ENCODE results near the gene KRT73. TPM values are rescaled to one million over a fixed set of nuclear protein-coding genes. Genes with fewer than 3 reads are reported as not detected.

KRT73 gene
- total and polyA plus RNA-seq, 2 of the 8 experiments (the other 6 are each of a cell fraction or from before 2014, with no cell fraction given): not detected

GRCh38 chr12:52570511-52570910 is 47.8 kb downstream of the KRT73 start:
- Histone ChIP-seq H2BK15ac (ENCODE audit: low read length) (no peak overlapping the region), H4K91ac (replicated peaks; ENCODE audit: insufficient read length, low read length) (no peak overlapping the region), H2AFZ (ENCODE audit: low read length) (no peak overlapping the region), H3K23me2 (ENCODE audit: low read depth, low read length) (no peaks in the 10 kb centered on the region), H3K4me3 (ENCODE audit: extremely low read depth in 1 of 4, insufficient read depth in 2 of 4, low read depth in 3 of 4, low read length in 4 of 4) (no peak overlapping the region), H3K9me3 (ENCODE audit: insufficient read depth in 2 of 2, low read depth in 1 of 2, low read length in 1 of 2) (no peaks in the 10 kb centered on the region), H3K36me3 (ENCODE audit: control insufficient read depth in 2 of 4, insufficient read depth in 4 of 4, low read length in 3 of 4) (no peaks in the 10 kb centered on the region), H4K5ac (ENCODE audit: insufficient read length, low read depth, low read length) (no peak overlapping the region), H2AK5ac (ENCODE audit: low read depth, low read length) (no peak overlapping the region), H2BK20ac (ENCODE audit: low read length) (no peak overlapping the region), H3K79me1 (ENCODE audit: low read depth, low read length) (no peaks in the 10 kb centered on the region), H3K4ac (replicated peaks; ENCODE audit: insufficient read length, low read depth, low read length) (no peak overlapping the region), H3K56ac (replicated peaks; ENCODE audit: insufficient read length, low read depth, low read length) (no peak overlapping the region), H2BK120ac (replicated peaks; ENCODE audit: low read depth, low read length) (no peak overlapping the region), H3K9ac (replicated peaks in 1 of 4; ENCODE audit: extremely low read depth in 1 of 4, low read depth in 3 of 4, low read length in 3 of 4) (no peak overlapping the region), H3K79me2 (ENCODE audit: control insufficient read depth in 1 of 2, insufficient read depth in 2 of 2, low read length in 2 of 2) (no peaks in the 10 kb centered on the region), H3K27ac (ENCODE audit: low read depth, low read length) (no peak overlapping the region), H3K18ac (ENCODE audit: extremely low read depth, low read length) (no peak overlapping the region), H3K27me3 (replicated peaks in 1 of 4; ENCODE audit: control insufficient read depth in 3 of 4, extremely low read depth in 1 of 4, insufficient read depth in 3 of 4, low read length in 3 of 4) (no peaks in the 10 kb centered on the region; a peak in 2 of 7 replicates), H2BK12ac (ENCODE audit: low read depth, low read length) (no peak overlapping the region), H4K8ac (ENCODE audit: extremely low read depth, insufficient read depth, low read length) (no peak overlapping the region), H4K20me1 (replicated peaks in 1 of 2; ENCODE audit: control insufficient read depth in 1 of 2, insufficient read depth in 2 of 2, low read length in 2 of 2) (no peaks in the 10 kb centered on the region), H3K4me1 (replicated peaks in 1 of 4; ENCODE audit: control insufficient read depth in 3 of 4, insufficient read depth in 4 of 4, low read length in 3 of 4) (no peaks in the 10 kb centered on the region), H3K4me2 (ENCODE audit: insufficient read depth in 1 of 2, low read depth in 2 of 2, low read length in 2 of 2) (no peak overlapping the region), H2BK5ac (ENCODE audit: low read depth, low read length) (no peak overlapping the region), H3K23ac (ENCODE audit: insufficient read length) (no peak overlapping the region), H3K14ac (ENCODE audit: insufficient read length) (no peak overlapping the region)
- ChIA-PET POLR2A (ENCODE audit: partially characterized antibody) (no interaction called here), CTCF (ENCODE audit: partially characterized antibody) (interaction anchor here (1.2 to 3.6 kb wide), 5 partner anchors 11 to 175 kb away, joined by 3 to 11 read pairs (median 3); no protein-coding TSS in a partner anchor)
- FAIRE-seq (no peak), DNase-seq (ENCODE audit: low read depth in 1 of 2, low spot score in 2 of 2) (no peak)
- 92% methylated on average over 10 of the region's 10 CpGs; no CpG with 5 or more reads in 1 of the 2 experiments for WGBS, 2 experiments (ENCODE audit: extremely low coverage in 1 of 2, insufficient coverage in 1 of 2, insufficient read length in 1 of 2, insufficient replicate concordance in 2 of 2, low coverage in 1 of 2, low lambda C conversion rate in 2 of 2, missing lambda C conversion rate in 1 of 2)
- TF ChIP-seq MAX (IDR thresholded peaks at IDR 0.05) (no peak), ASH2L (IDR thresholded peaks at IDR 0.05; ENCODE audit: low read length) (no peak), SP1 (IDR thresholded peaks at IDR 0.05; ENCODE audit: low read depth, low read length) (no peak), YY1 (IDR thresholded peaks at IDR 0.05; ENCODE audit: low read depth, low read length) (no peak), TAF1 (IDR thresholded peaks at IDR 0.05; ENCODE audit: low read depth, low read length) (no peak), SP4 (IDR thresholded peaks at IDR 0.05; ENCODE audit: low read length) (no peak), TBP (IDR thresholded peaks at IDR 0.05; ENCODE audit: low read depth, low read length) (no peak), RFX5 (IDR thresholded peaks at IDR 0.05; ENCODE audit: borderline replicate concordance, low read depth, low read length) (no peak), GTF2F1 (IDR thresholded peaks at IDR 0.05; ENCODE audit: borderline replicate concordance, low read depth, low read length) (no peak), CTBP2 (IDR thresholded peaks at IDR 0.05; ENCODE audit: borderline replicate concordance, insufficient read depth, insufficient read length, low read length) (no peak), SIN3A (conservative IDR thresholded peaks at IDR 0.05 in 1 of 2, IDR thresholded peaks at IDR 0.05 in 1 of 2; ENCODE audit: low read depth in 1 of 2, low read length in 2 of 2) (no peak), SIRT6 (IDR thresholded peaks at IDR 0.05; ENCODE audit: low read length) (no peak), SUZ12 (IDR thresholded peaks at IDR 0.05; ENCODE audit: low read length) (no peak), SP2 (IDR thresholded peaks at IDR 0.05; ENCODE audit: low read length) (no peak)
- TF ChIP-seq, protein P1, sequence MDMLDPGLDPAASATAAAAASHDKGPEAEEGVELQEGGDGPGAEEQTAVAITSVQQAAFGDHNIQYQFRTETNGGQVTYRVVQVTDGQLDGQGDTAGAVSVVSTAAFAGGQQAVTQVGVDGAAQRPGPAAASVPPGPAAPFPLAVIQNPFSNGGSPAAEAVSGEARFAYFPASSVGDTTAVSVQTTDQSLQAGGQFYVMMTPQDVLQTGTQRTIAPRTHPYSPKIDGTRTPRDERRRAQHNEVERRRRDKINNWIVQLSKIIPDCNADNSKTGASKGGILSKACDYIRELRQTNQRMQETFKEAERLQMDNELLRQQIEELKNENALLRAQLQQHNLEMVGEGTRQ (IDR thresholded peaks at IDR 0.05; ENCODE audit: low read length): no peak

All from H1 (cell line).